HUDEP-2 (cell line): ENCODE measurements around the gene GSG1.
A peak's percentile ranks its signal among the peaks of the same experiment; 100 is the strongest.
"Not testable (repeated sequence)": the region's sequence is repeated elsewhere in the genome, so short reads cannot be mapped to it uniquely, and the experiment has no call there.

ENCODE experiments used
- DNase-seq, 76 experiments: peaks; one replicate each; lab custom pipeline; 2025; ENCODE audit not compliant: unreplicated experiment in 76 of 76; lab: John Stamatoyannopoulos, UW

Gene GSG1

DNA sequence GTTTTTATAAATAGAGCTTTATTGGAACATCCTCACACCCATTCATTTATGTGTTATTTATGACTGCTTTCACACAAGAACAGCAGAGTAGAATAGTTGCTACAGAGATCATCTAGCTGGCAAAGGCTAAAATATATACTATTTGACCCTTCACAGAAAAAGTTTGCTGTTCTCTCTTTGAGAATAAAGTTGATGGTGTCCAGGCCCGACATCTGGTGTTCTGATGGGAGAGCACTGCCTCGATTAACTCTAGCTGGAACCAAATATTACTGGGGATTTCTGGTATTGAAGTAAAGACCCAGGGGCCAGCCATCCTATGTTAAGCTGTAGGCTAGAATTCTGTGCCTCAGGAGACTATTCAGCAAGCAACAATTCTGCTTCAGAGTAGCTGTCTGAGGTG lies 37.5 kb downstream of the GSG1 start:
- no peak for DNase-seq

GRCh38 chr12:13062669-13063068 lies 40.8 kb downstream of the GSG1 start:
- DNase-seq = no peak

GRCh38 chr12:13061377-13061776 lies 42.1 kb downstream of the GSG1 start:
- DNase-seq = peak in 53 of 76 experiments; percentile 2 to 86 (median 48)

DNA sequence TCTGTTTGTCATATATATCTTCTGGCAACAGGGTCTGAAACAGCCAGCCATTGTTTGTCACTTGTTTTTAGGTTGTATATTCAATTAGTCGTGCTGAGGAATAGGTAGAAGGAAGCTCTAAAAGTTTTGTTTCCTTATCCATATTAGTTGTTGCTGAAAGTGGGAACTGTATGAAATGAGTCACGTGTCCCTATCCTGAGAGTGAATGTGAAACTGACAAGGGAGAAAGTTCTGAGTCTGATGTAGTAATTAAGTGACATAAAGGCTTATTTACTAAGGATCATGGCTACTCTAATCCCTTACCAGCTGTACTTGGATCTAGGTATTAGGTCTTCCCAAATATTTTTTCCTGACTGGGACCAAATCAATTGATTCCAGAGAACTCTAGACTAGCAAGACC lies 42.9 kb downstream of the GSG1 start:
- no peak for DNase-seq

GRCh38 chr12:13053617-13054016 lies 49.9 kb downstream of the GSG1 start:
- not testable (repeated sequence) for DNase-seq

DNA sequence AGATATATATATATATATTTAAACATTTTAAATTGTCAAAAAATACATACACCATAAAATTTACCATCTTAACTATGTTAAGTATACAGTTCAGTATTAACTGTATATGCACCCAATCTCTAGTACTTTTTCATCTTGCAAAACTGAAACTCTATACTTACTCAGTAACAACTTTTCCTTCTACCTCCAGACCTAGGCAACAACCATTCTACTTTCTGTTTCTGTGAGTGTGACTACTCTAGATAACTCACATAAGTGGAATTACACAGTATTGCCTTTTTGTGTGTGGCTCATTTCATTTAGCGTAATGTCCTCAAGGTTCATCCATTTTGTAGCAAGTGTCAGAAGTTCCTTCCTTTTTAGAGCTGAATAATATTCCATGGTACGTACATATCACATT lies 51.0 kb downstream of the GSG1 start:
- DNase-seq = no peak

DNA sequence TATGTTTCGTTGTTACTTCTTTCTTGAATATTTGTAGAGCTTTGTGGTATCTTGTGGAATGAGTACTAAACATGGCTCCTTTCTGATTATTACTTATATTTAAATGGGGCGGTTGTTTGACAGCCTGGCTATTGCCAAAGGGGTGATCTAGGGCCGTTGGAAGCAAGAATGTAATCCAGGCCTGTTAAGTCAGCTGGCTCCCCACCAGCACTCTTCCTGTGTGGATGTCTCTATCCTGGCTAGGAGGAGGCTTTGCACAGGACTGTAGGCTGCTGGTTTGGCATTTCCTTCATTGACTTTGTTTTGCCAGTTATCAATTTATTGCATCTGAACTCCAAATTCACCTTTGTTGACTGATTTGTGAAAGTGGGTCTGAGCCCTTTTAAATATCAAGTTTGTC lies 53.7 kb downstream of the GSG1 start:
- no peak for DNase-seq

DNA sequence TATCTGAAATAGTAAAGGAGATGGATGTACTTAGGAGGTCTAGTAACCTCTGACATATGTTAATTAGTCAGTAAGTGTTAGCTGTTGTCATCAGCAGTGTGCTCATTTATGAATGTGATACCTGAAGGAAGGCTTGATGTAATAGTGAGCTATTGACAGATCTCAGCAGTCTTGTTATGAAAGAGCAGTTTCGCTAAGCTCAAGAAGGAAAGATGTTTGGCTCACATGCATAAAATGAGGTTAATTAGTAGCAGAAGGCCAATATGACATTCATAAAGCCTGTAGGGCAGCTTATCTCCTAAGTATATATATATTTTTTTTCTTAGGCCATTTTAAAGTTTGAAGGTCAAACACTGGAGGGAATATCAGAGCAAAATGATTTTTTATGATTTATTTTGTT lies 56.5 kb downstream of the GSG1 start:
- DNase-seq = no peak

- no peak for DNase-seq
Measured at GRCh38 chr12:13045816-13046215, 57.7 kb downstream of the GSG1 start.

- no peak for DNase-seq
Measured at GRCh38 chr12:13044906-13045299, 58.6 kb downstream of the GSG1 start.

DNA sequence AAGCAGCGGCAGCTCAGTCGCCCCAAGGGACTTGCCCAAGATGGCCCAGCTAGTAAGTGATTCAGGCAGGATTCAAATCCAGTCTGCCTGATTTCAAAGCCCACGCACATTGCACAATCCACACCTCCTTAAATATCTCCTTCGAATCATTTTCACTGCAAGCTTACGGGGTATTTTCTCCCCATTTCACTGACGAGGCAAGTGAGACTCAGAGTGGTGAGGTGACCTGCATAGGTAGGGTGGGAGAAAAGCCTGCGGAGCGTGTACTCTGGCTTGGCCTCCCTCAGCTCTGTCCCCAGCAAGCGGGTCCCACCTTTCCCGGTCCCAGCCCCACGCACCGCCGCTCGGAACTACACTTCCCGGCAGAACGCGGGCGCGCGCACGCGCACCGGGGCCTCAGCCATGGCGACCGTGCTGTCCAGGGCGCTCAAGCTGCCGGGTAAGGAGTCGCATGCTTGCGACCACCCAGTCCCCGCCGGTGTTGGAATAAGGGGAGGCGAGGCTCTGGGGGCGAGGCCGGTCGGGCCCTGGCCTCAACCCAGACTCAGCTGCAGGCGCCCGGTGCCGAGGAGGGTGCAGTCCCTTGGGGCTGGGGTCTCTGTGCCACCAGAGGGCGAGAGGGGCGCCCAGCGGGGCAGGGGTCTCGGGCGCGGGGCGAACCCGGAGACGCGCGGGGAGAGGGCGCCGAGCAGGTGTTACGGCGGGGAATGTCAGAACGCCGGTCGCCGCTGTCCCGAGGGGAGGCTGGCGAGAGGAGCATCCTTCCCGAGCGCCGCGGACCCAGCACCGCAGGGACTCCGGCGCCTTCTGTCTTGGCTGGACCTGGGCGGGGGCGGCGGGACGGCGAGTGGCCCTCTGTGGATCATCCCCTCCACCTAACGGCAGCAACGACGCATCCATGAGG lies 59.2 kb downstream of the GSG1 start, which contains the start of gene FAM234B:
FAM234B (plus strand) TSS at position 380 of the 904 bp plus-strand sequence; CDS start at position 403, 23 bp downstream.
- peak in 57 of 76 experiments; percentile 2 to 70 (median 40) for DNase-seq

GRCh38 chr12:13042666-13043230 lies 60.7 kb downstream of the GSG1 start:
- DNase-seq = no peak

DNA sequence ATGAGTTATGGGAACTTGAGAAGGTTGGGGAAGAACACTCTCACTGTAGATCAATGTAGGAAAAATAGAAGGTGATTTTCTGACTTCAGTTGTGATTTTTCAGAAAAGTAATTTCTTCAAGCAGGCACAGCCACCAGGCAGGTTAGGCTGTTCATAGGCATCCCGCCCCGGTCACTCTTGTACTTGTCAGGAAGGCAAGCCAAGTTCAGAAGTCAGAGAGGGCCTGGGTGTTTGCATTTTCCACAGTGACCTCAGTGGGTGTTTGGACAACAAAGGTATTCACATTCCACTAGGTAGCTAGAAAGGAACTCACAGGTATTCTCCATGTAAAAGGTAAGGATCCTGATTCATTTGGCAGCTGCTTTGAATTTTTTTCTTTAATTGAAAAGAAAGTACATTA lies 62.2 kb downstream of the GSG1 start:
- no peak for DNase-seq

GRCh38 chr12:13039328-13039956 lies 64.0 kb downstream of the GSG1 start:
- DNase-seq = no peak

GRCh38 chr12:13038491-13039161 lies 64.8 kb downstream of the GSG1 start:
- no peak for DNase-seq

GRCh38 chr12:13036881-13037280 lies 66.6 kb downstream of the GSG1 start:
- DNase-seq = no peak

- not testable (repeated sequence) for DNase-seq
Measured at GRCh38 chr12:13035335-13035734, 68.1 kb downstream of the GSG1 start.
